Middle frontal gyrus (tissue), 1 donor: ENCODE data around the gene PLA2G4A.

Source experiments
- DNase-seq: peaks from one replicate; pipeline ENCODE4 v3.0.0-alpha.2; 2015; ENCODE audit warnings: low spot score; ENCODE audit errors: extremely low spot score

The PLA2G4A gene

GRCh38 chr1:186831168-186831567 lies 2.4 kb downstream of the PLA2G4A start:
- no peak for DNase-seq

- no peak for DNase-seq
Measured at GRCh38 chr1:186834399-186834958, 5.7 kb downstream of the PLA2G4A start.

DNA sequence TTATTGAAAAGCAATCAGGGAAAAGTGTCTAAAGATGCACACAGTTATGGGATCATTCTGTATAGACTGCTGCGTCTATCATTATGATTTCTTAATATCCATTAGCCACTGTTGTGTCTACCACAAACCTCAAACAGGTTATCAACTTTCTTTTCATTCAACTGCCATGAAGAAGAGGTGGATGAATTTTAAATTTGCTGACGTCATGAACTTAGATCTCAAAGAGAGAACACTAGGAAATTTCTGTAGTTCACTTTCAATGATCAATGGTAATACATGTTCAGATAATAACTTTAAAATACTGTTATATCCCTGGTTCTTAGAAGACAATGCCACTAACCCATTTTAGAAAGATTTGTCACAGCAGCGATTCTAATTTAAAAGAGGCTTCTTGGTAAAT lies 6.7 kb downstream of the PLA2G4A start:
- no peak for DNase-seq

DNA sequence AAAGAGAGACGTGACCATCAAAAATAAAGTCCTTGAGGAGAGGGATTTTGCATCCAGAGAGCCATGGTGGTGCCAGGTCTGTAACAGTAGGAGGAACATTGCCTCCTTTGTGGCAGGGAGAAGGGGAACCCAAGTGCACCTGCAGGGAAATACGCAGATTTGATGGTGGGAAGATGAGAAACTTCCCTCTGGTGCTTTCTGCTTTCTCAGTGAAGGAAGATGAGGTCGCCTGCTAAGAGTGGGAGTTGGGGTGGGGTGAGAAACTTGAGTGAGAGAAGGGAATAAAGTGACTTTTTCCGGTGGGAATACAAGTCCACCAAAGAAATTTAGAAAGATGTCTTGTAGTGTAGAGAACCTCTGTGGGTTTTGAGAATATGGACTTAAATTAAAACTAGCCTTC lies 9.1 kb downstream of the PLA2G4A start:
- no peak for DNase-seq

- DNase-seq, result no peak
Measured at GRCh38 chr1:186838380-186839040, 9.8 kb downstream of the PLA2G4A start.

- DNase-seq, result no peak
Measured at GRCh38 chr1:186839041-186839400, 10.3 kb downstream of the PLA2G4A start.

- DNase-seq, result no peak
Measured at GRCh38 chr1:186841599-186841998, 12.8 kb downstream of the PLA2G4A start.

DNA sequence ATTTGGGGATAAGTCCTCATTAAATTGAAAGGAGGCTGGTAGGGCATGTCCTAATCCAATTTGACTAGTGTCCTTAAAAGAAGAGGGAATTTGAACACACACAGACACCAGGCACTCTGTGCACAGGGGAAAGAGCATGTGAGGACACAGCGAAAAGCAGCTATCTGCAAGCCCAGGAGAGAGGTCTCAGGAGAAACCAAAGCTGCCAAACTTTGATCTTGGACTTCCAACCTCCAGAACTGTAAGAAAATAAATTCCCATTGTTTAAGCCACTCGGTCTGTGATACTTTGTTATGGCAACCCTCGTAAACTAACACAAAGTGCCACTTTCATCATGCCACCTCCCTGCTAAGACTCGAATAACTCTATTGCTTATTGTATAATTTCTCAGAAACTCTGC lies 13.8 kb downstream of the PLA2G4A start:
- DNase-seq, result no peak

- no peak for DNase-seq
Measured at GRCh38 chr1:186843226-186843625, 14.5 kb downstream of the PLA2G4A start.

GRCh38 chr1:186843931-186844330 lies 15.2 kb downstream of the PLA2G4A start:
- DNase-seq, result no peak

GRCh38 chr1:186845576-186846210 lies 16.9 kb downstream of the PLA2G4A start:
- DNase-seq, result no peak

DNA sequence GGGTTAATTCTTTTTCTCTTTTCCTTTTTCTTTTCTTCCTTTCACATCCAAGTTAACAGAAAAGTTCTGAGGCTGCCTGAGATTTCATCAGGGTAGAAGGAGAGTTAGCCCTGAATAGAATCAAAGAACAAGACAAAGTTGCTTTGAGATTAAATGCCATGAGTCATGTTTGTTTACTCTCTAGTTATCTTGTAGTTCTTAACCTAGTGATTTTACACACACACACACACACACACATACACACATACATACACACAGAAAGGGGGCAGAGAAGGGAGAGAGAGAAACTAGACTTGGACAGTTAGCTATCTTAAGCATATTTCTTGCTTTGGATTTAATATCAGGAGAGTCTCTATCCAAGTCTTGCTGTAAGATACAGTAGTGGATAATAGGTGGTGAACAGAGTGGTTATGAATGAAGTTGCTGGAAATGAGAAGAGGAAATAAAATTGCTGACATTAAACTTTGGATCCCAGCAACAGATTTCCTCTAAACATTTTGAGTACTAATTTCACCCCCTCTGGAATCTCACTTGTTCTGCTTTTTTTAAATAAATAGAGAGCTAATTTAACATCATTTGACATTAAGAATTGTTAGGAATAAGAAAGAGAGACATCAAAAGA lies 19.9 kb downstream of the PLA2G4A start:
- no peak for DNase-seq

DNA sequence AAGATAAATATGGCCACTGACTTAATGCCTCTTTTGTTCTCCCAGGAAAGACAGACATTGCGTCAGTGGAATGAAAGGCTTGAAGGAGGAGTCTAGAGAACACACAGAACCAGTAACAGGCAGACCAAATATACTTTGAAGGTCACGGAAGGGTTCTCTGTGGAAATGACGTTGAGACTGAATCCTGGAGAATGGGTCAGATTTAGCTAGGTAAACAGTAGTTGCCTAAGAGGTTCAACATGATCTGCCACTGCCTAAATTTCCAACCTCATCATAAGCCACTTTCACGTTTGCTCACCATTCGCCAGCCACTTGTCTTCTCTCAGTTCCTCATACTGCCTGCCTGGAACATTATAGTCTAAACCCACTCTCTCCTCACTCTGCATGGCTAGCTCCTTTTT lies 20.5 kb downstream of the PLA2G4A start:
- DNase-seq, result no peak

DNA sequence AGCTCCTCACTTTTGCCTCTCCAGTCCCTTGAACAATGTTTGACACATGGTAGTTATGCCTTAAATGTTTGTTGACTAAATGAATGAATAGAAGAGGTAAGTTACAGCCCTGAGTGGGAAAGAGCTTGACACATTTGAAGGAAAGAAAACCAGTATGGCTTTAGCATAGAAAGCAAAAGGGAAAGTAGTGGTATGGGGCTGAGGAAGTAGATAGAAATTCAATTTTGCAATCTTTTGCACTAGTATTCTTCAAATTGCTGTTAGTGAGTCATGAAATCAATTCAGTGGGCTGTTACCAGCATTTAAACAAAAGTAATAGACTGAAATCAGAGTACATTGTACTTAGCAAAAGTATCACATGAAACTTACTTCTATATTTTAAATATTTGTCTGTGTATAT lies 21.1 kb downstream of the PLA2G4A start:
- no peak for DNase-seq

- DNase-seq, result no peak
Measured at GRCh38 chr1:186854102-186854501, 25.4 kb downstream of the PLA2G4A start.

DNA sequence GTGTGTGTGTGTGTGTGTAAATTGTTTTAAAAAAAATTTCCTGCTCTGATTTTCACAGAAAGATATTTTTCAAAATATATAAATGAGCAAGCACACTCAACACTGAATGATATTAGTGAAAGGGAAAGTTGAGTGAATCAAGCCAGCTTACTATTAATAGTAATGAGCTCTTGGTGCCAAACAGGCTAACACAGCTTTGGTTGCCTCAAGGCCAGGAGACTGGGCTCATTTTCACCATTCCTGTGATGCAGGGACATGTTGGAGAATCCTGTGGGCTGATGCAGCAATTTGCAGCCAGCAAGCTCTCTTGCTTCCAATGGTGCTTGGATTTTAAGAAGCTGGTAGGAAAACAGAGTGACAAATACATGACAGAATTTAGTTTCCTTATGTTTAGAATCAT lies 30.2 kb downstream of the PLA2G4A start:
- DNase-seq, result no peak

DNA sequence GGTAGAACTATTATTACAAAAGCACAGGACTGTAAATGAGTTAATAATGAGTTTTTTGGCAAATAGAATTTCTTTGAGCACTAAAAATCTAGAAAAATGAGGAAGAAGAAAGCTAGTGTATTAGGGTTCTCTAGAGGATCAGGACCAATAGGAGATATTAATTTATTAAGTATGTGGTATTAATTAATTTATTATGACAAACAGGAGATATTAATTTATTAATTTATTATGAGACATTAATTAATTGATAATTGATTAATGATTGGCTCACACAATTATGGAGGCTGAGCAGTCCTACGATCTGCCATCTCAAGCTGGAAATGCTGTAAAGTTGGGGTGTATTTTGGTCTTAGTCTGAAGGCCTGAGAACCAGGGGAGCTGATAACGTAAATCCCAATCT lies 31.2 kb downstream of the PLA2G4A start:
- no peak for DNase-seq

- DNase-seq, result no peak
Measured at GRCh38 chr1:186864296-186864695, 35.5 kb downstream of the PLA2G4A start.

- DNase-seq, result no peak
Measured at GRCh38 chr1:186865253-186865652, 36.5 kb downstream of the PLA2G4A start.

DNA sequence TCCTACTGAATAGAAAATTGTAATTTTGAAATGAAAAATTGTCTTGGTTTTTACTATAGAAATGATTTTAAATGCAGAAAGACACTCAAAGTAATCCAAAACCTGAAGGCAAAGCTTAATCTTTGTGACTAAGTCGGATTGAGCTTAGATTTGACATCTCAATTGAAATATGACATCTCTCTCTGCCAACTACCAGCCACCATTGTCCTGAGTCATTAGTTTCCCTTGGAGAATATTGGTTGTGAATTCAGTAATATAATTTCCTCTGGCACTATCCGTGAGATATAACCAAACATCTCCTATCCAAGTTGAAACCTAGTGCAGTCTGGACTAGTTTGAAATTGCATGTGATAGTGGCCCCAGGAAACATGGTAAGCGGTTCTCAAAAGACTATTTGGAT lies 37.1 kb downstream of the PLA2G4A start:
- DNase-seq, result no peak

DNA sequence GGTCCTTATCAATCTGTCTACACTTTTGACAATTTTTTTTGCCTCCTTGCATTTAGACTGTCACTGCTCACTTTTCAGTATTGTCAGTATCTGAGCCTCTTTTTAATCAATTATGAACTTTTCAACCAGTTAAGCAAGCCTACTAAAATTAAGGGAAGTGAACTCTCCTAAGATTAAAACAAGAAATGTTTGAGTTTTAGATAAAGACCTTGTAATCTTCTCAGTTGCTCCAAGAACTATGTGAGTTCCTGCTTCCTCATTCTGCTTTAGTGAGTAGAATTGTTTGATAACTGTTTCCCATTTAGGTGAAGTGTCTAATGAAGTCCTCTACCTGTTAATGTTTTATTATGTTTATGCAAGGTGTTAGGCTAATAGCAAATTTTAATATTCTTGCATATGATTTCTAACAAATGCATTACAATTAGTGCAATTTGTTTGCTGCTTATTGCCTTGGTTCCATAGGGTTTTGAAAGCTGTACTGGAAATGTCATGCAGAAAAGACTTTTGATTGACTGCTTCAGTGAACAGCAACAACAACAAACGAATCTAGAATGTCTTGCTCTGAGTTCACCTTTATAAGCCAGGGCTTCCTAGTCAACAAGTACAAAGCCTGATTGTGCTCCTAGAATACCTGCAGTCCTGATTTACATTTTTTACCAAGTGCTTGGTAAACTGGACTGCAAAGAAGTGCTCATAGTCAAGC lies 40.9 kb downstream of the PLA2G4A start:
- DNase-seq, result no peak

DNA sequence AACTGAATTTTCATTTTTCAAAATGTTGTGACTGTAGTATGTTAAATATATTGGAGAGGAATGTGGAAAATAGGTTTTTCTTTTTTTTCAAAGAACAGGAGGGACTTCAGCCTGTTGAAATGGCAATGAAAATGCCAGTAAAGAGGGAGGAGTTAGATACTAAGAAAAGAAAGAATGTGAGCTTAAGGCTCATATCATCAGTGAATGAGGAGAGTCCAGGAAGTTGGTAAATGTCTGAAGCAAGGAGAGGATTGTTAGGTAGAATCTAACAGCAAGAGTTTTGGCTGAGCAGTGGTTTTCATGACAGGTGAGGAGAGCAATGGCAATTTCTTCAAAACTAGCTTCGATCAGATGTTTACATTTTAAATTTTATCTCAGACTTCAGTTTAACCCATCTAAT lies 43.0 kb downstream of the PLA2G4A start:
- DNase-seq, result no peak
